ENCODE data around the gene NR1H4.
"Not testable (repeated sequence)": the region's sequence is repeated elsewhere in the genome, so short reads cannot be mapped to it uniquely, and the experiment has no call there.

NR1H4 gene

GRCh38 chr12:100473050-100473715 lies 483 bp upstream of the NR1H4 start:
- no peak for DNase-seq

GRCh38 chr12:100474617-100475016 lies 951 bp downstream of the NR1H4 start:
- DNase-seq = no peak

DNA sequence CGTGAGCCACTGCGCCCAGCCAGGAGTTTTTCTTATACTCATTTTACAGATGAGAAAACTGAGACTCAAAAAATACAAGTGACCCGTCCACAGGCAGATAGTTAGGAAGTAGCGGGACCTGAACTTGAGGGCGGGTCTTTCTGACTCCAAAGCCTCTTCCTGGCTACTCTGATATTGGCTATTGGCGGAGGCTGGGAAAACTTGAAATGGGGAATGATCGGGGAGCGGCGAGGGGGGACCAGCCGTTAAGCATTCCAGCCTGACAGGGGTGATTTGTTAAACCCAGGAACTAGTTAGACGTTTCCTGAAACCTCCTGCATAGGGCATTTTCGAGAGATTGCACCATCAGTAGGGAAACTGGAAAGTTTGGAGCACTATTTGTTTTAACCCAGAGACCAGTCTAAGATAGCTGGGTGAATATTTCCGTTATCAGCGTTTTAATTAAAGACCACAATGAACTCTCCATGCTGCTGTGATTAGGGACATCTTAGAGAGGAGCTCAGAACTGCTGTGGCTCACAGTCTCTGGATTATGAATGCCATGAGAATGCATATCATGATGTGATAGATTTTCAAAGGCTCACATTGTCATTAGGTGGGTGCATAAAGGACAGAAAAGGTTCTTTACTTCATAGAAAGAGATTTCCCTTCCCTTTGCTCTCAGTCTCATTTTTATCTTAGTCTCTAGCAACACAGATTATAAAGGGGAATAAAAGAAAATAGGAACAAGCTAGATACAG lies 2.5 kb downstream of the NR1H4 start:
- DNase-seq = no peak

DNA sequence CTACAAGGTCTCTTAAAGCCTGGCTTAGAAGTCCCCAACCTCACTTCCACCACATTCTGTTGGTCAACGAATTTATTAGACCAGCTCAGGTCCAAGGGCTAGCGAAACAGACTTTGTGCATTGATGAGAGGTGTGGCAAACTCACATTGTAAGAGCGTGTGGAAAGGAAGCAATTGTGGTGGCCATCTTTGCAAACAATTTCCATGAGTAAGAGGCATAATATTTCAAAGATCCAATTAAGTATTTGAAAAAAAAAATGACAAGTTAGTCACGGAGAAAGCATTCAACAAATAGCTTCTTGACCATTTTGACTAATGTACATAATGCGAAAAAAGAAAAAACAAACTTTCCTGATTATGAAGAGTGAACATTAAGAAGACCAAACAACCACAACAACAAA lies 7.4 kb downstream of the NR1H4 start:
- no peak for DNase-seq

GRCh38 chr12:100484183-100484886 lies 10.7 kb downstream of the NR1H4 start:
- DNase-seq = no peak

GRCh38 chr12:100484891-100485471 lies 11.3 kb downstream of the NR1H4 start:
- DNase-seq = no peak

DNA sequence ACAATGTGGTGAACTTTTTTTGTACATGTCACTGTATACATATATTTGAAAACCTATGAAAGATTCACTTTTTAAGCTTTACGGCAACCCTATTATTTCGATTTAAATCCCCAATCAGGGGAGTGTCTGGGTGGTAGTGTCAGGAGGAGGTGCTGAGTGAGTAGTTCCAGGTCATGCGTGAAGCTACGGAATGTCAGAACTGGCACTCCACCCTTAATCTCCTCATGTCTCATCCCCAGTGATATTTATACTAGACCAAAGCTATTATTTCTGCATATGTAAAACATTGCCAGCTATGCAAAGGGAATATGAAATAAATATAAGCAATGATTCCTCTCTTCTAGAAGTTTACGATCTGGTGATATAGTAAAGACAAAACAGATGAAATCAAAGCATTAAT lies 12.3 kb downstream of the NR1H4 start:
- DNase-seq = no peak

- DNase-seq = no peak
Measured at GRCh38 chr12:100489251-100489820, 15.7 kb downstream of the NR1H4 start.

DNA sequence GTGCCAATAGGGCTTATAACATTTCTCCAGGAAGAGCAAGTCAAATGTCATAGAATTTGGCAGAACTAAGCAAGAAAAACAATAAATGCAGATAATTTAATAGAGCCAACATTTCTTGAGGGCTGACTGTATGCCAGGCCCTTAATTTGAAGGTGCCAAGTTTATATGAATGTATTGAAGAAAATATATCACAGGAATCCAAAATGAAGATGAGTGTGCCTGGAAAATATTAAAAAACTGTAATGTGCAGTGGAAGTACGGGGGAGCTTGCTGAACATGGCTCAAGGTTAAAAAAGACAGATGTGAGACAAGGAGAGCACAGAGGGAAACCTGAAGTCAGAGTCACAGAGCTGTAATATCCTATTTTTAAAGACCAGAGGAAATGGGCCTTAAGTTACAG lies 16.4 kb downstream of the NR1H4 start:
- DNase-seq = no peak

GRCh38 chr12:100491104-100491503 lies 17.4 kb downstream of the NR1H4 start:
- DNase-seq = no peak

DNA sequence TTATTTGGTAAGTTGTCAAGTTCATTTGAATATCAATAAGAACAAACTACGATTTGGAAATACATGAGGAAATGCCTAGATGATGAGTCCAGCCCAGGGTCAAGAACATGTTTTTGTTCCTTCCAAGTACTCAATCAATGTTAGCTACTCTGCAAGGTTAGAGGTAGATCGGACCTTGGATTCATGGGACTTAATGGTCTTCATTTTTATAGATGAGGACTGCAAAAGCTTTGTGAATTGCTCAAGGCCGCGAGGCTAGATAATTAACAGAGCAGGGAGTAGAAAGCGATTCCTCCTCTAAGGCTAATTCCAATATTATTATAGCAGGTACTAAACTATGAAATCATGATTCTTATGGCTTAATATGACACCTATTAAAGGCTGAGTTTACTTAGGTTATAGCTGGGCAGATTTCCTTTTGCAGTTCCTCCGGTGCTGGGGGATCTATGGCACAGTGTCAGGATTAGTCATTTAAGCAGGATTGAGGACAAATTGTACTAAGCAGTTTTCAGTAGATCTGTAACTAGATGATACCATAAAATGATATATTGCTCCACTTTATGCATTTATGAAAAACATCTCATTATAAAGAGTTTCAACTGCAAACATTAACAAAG lies 19.8 kb downstream of the NR1H4 start:
- DNase-seq = no peak

DNA sequence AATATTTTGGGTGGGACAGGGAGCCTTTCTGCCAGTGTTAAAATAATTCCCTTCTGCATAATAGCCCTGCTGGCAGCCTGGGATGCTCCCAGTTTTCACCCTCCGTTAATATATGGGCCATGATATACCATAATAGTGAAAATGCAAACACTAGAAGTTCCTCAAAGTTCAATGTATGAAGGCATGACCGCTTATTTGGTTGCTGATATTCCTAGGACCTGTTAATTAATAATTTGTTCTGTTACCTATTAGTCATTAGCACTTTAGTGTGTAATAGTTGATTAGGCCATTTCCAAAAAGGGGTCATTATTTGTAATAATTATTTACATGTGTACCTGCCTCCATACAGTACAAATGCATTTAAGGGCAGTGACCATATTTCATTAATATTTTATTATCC lies 20.4 kb downstream of the NR1H4 start:
- DNase-seq = no peak

DNA sequence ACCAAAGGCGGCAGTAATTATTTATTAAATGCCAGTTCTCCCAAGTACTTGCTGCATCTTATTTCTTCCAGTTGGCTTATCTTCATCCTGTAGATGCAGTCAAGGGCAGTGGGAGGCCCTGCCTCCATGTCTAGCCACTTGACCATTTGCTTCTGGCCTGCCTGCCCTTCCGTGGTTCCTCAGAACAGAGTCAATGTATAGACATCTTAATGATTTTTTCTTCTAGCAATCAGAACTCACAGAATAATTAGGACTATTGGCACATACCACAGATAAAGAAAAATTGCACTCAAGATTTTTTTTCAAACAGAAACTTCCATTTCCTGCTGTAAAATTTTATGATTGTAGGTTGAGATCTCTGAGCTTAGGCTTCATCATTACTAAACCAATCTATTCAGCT lies 20.9 kb downstream of the NR1H4 start:
- no peak for DNase-seq

GRCh38 chr12:100497105-100497795 lies 23.6 kb downstream of the NR1H4 start:
- DNase-seq = no peak

DNA sequence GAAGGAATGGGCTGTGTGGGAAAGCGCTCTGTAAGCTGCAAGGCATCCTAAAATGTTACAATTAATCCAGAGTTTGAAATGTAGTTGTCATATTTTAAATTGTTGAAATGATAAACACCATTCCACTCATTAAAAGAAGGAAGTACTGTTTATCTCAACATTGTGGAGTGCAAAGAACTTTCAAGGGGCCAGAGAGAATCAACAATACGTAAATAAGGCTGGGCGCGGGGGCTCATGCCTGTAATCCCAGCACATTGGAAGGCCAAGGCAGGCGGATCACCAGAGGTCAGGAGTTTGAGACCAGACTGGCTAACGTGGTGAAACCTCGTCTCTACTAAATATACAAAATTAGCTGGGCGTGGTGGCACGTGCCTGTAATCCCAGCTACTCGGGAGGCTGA lies 24.5 kb downstream of the NR1H4 start:
- no peak for DNase-seq

DNA sequence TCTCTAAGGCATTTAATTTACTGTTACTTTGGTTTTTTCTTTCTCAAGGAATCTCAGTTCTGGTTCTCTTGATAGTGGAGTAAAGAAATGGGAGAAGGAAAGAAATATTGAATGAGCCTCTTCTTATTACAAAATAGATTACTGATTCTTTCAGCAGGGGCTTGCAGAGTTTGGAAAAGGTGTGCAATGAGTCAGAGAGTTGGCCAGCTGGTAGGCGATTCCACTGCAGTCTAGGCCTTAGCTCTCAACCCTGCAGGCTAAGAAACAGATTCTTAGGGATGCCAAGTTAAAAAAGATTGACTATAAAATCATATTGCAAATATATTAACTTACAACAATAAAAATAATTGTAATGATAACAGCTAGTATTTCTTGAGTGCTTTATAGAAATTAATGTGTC lies 25.8 kb downstream of the NR1H4 start:
- DNase-seq = no peak

DNA sequence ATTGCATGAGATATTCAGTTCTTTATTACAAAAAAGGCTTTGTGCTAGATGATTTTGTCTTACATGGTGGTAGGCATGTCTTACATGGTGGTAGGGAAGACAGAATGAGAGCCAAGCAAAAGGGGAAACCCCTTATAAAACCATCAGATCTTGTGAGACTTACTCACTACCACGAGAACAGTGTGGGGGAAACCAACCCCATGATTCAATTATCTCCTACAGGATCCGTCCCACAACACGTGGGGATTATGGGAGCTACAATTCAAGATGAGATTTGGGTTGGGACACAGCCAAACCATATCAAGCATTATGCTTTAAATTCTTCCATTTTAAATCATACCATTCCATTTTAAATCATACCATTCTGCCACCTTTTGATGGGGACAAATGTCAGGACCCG lies 29.1 kb downstream of the NR1H4 start:
- not testable (repeated sequence) for DNase-seq

GRCh38 chr12:100503228-100503628 lies 29.6 kb downstream of the NR1H4 start:
- no peak for DNase-seq

DNA sequence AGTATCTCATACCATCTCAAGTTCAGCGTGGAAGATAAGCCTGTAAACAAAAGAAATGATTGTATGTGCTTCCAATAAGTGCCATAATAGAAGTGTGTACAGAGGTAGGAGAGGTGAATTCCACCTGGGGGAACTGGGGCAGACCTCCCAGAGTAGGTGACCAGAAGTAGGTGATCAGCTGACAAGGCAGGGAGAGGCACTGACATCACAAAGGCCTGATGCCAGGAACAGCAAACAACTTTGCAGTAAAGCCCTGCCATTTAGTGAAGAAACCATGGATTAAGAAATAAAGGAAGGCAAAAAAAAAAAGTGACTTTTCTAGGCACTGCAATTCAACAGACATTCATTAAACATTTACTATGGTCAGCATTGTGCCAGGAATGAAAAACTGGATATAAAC lies 31.1 kb downstream of the NR1H4 start:
- no peak for DNase-seq

DNA sequence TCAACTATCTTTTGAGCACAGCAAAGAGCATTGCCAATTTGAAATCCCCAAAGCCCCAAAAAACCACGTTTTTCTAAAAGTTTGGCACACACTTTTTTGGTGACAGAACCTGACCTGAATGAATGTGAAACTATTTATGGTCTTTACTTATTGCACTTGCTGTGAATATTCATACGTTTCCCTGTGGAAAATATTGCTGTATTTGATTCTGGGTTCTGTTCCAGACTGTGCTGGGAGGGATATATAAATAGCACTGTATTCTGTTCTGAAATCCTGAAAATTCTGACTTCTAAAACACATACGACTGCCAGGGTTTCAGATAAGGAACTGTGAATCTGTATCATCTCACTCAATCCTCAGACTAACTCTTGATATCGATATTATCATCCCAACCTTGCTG lies 35.1 kb downstream of the NR1H4 start:
- DNase-seq = no peak

GRCh38 chr12:100512692-100513091 lies 39.0 kb downstream of the NR1H4 start:
- DNase-seq = no peak

GRCh38 chr12:100515968-100516367 lies 42.3 kb downstream of the NR1H4 start:
- no peak for DNase-seq

Measured in stimulated activated CD8-positive, alpha-beta memory T cell treated with anti-CD3 and anti-CD28 coated beads, Interleukin-4, amount 100 ng/mL, for 48 hours (primary cell).